Kidney epithelial cell (primary cell): ENCODE results near the gene IGF2R. TPM values are rescaled to one million over a fixed set of nuclear protein-coding genes. Genes with fewer than 3 reads are reported as not detected.

Source experiments
- DNase-seq: peaks from one replicate; pipeline ENCODE4 v3.0.0-alpha.2; 2010; ENCODE audit warnings: low read depth
- H3K27me3 ChIP-seq: 2 replicates; pipeline ENCODE4 v1.6.0; 2011; ENCODE audit warnings: low read length; ENCODE audit not compliant: control insufficient read depth, insufficient read depth
- H3K36me3 ChIP-seq: 2 replicates; pipeline ENCODE4 v1.5.1; 2011; ENCODE audit warnings: low read length; ENCODE audit not compliant: control insufficient read depth, insufficient read depth
- H3K4me3 ChIP-seq: 2 replicates; pipeline ENCODE4 v1.5.1; 2011; ENCODE audit warnings: low read depth, mild to moderate bottlenecking, control low read depth, low read length
- CTCF ChIP-seq: IDR thresholded peaks from 2 replicates; pipeline ENCODE4 v1.5.1; 2011; ENCODE audit warnings: mild to moderate bottlenecking, moderate library complexity, low read length, control low read depth, inconsistent platforms; ENCODE audit not compliant: insufficient read depth, poor library complexity, severe bottlenecking
- total RNA-seq: library from RNA; depleted of rRNA; stranded (reverse); fragments of >200 nt; gene quantifications from 2 replicates; pipeline ENCODE4 v1.2.3, GENCODE V29; 2015

IGF2R gene
- total RNA-seq, 1 donor from 2014 or later: 251 TPM

GRCh38 chr6:160141001-160141726 is 172.3 kb downstream of the IGF2R start:
- no peaks in the 10 kb centered on the region for H3K36me3 ChIP-seq
- DNase-seq: peak; percentile 7
- no peaks in the 10 kb centered on the region for H3K27me3 ChIP-seq
- no peak for TF ChIP-seq CTCF
- no peak overlapping the region for H3K4me3 ChIP-seq

GRCh38 chr6:160142115-160142715 is 173.3 kb downstream of the IGF2R start:
- Histone ChIP-seq H3K4me3 (no peak overlapping the region), H3K27me3 (no peaks in the 10 kb centered on the region), H3K36me3 (no peaks in the 10 kb centered on the region)
- no peak for TF ChIP-seq CTCF
- DNase-seq: no peak

- TF ChIP-seq CTCF: no peak
- Histone ChIP-seq H3K36me3 (no peaks in the 10 kb centered on the region), H3K27me3 (no peaks in the 10 kb centered on the region), H3K4me3 (no peak overlapping the region)
- no peak for DNase-seq
These were observed 177.7 kb downstream of the IGF2R start for GRCh38 chr6:160146454-160147145.

GRCh38 chr6:160147146-160147536 is 178.3 kb downstream of the IGF2R start:
- Histone ChIP-seq H3K36me3 (no peaks in the 10 kb centered on the region), H3K4me3 (no peak overlapping the region), H3K27me3 (no peaks in the 10 kb centered on the region)
- no peak for TF ChIP-seq CTCF
- DNase-seq: no peak

GRCh38 chr6:160154471-160154870 is 185.6 kb downstream of the IGF2R start:
- no peaks in the 10 kb centered on the region for H3K36me3 ChIP-seq
- DNase-seq: no peak
- no peak overlapping the region for H3K4me3 ChIP-seq
- TF ChIP-seq CTCF: no peak
- H3K27me3 ChIP-seq: no peaks in the 10 kb centered on the region
